Measurements from ENCODE around the gene TMEM238L. TPM values are rescaled to one million over a fixed set of nuclear protein-coding genes. Genes with fewer than 3 reads are reported as not detected.
A peak's percentile ranks its signal among the peaks of the same experiment; 100 is the strongest.

The TMEM238L gene
- total and polyA plus RNA-seq, 12 donors: not detected

- DNase-seq: no peak
- intact Hi-C loops (cut with DNase I): no loop called here
- no peaks in the 10 kb centered on the region for H3K9me3 ChIP-seq
- ATAC-seq: no peak
- peaks cover 0 to 18% (median 0%) of the 10 kb centered on the region in 7 donors for H3K27me3 ChIP-seq
- no peak for TF ChIP-seq CTCF (IDR thresholded peaks at IDR 0.05)
- 78% methylated on average over 3 of the region's 3 CpGs for WGBS, 2 donors
- no peaks in the 10 kb centered on the region for H3K36me3 ChIP-seq
- H3K27ac ChIP-seq: no peak overlapping the region
- H3K4me3 ChIP-seq: no peak overlapping the region
- peaks cover 0 to 5% (median 0%) of the 10 kb centered on the region in 9 donors for H3K4me1 ChIP-seq
Observed at GRCh38 chr17:10755592-10756127, 48.2 kb downstream of the TMEM238L start.

DNA sequence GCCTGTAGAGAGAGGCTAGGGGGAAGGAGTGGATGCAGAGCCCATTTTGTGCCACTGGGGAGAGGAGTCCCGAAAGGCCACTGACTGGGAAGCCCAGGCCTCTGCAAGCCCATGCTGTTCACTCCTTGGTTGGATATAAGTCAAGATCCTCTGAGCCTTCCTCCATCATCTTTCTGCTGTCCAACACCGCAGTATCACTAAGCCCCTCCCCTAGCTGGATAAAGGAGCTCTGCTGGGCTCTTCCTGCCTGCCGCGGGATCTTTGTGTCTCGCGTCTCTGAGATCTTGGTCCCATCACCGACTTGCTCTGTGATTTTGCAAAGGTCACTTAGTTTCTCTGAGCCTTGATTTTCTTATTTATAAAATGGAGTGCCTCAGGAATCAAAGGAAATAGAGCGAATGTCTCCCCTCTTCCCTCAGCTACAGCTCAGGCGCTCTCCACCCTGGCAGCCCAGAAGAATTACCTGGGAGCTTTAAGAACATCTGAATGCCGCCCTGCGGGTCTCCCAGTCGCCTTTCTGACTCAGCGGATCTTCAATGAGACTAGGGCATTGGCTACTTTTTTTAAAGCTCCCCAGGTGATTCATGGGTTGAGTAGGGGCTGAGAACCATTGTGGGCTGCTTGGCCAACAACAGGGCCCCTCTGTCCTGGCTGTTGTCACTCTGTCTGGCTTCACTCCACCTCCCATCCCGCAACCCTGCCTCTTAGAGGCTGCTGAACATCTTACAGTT lies 48.9 kb downstream of the TMEM238L start:
- TF ChIP-seq CTCF (IDR thresholded peaks at IDR 0.05): no peak
- H3K27me3 ChIP-seq: peaks cover 0 to 17% (median 0%) of the 10 kb centered on the region in 7 donors
- intact Hi-C loops (cut with DNase I): loop anchor here in 2 of 10 donors (5.0 kb wide), 2 partner anchors 67 to 92 kb away; no protein-coding TSS in a partner anchor
- no peak for ATAC-seq
- no peak for DNase-seq
- H3K27ac ChIP-seq: no peak overlapping the region
- H3K36me3 ChIP-seq: no peaks in the 10 kb centered on the region
- H3K4me1 ChIP-seq: peaks cover 0 to 5% (median 0%) of the 10 kb centered on the region in 9 donors
- no peak overlapping the region for H3K4me3 ChIP-seq
- no peaks in the 10 kb centered on the region for H3K9me3 ChIP-seq
- WGBS, 2 donors: 25 to 30% methylated on average over 14 of the region's 14 CpGs

- WGBS, 2 donors: 20 to 26% methylated on average over 2 of the region's 2 CpGs
- H3K36me3 ChIP-seq: no peaks in the 10 kb centered on the region
- H3K27ac ChIP-seq: no peak overlapping the region
- intact Hi-C loops (cut with DNase I): loop anchor here in 2 of 10 donors (5.0 kb wide), 2 partner anchors 68 to 93 kb away; no protein-coding TSS in a partner anchor
- TF ChIP-seq CTCF (IDR thresholded peaks at IDR 0.05): peak in 6 of 9 donors; percentile 18 to 41 (median 28)
- peak in 1 of 2 donors; percentile 32 for DNase-seq
- no peaks in the 10 kb centered on the region for H3K9me3 ChIP-seq
- H3K27me3 ChIP-seq: peaks cover 0 to 17% (median 0%) of the 10 kb centered on the region in 7 donors
- no peak for ATAC-seq
- H3K4me1 ChIP-seq: peaks cover 0 to 5% (median 0%) of the 10 kb centered on the region in 9 donors
- no peak overlapping the region for H3K4me3 ChIP-seq
Observed at GRCh38 chr17:10754109-10754508, 49.8 kb downstream of the TMEM238L start.

DNA sequence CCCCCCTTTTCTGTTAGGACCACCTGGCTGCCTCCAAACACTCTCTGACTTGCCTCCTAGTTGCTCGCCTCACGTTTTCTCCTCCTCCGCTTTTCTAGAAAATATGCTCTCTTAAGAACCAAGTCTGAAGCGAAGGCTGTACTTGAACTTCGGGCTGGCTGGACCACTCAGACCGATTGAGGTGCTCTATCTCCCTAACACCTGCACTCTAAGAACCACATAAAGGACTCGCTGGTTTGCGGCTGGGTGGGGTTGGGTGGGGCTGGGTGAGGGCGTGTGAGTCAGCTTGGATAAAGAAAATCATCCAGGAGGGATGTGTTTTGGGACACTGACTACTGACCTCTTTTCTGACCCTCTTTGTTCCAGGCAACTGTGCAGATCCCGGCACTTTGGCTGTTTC lies 51.2 kb downstream of the TMEM238L start:
- intact Hi-C loops (cut with DNase I): loop anchor here in 2 of 10 donors (5.0 kb wide), 2 partner anchors 70 to 95 kb away; no protein-coding TSS in a partner anchor
- 88 to 89% methylated on average over 10 of the region's 10 CpGs for WGBS, 2 donors

More for the DNA sequence above, 51.2 kb downstream of the TMEM238L start:
- no peak for DNase-seq
- Histone ChIP-seq H3K27me3 (peaks cover 0 to 15% (median 0%) of the 10 kb centered on the region in 7 donors), H3K4me3 (no peak overlapping the region), H3K9me3 (no peaks in the 10 kb centered on the region), H3K27ac (no peak overlapping the region), H3K4me1 (peaks cover 0 to 5% (median 0%) of the 10 kb centered on the region in 9 donors), H3K36me3 (no peaks in the 10 kb centered on the region)
- TF ChIP-seq CTCF (IDR thresholded peaks at IDR 0.05): no peak
- ATAC-seq: no peak
